Stromal cell of bone marrow (primary cell): ENCODE results near the gene FILIP1.

Source experiments
- DNase-seq: peaks from one replicate; pipeline ENCODE4 v3.0.0-alpha.2; 2012; ENCODE audit warnings: low read depth

FILIP1 gene

GRCh38 chr6:75381877-75382633 lies 111.5 kb downstream of the FILIP1 start:
- no peak for DNase-seq

GRCh38 chr6:75379536-75379935 lies 114.1 kb downstream of the FILIP1 start:
- DNase-seq = no peak

GRCh38 chr6:75378101-75378500 lies 115.5 kb downstream of the FILIP1 start:
- no peak for DNase-seq

- DNase-seq = no peak
These were observed 116.2 kb downstream of the FILIP1 start for GRCh38 chr6:75377386-75377785.

- no peak for DNase-seq
These were observed 117.1 kb downstream of the FILIP1 start for GRCh38 chr6:75376347-75377024.

- DNase-seq = no peak
These were observed 118.6 kb downstream of the FILIP1 start for GRCh38 chr6:75374961-75375400.

GRCh38 chr6:75372884-75373283 lies 120.7 kb downstream of the FILIP1 start:
- no peak for DNase-seq

GRCh38 chr6:75370011-75370410 lies 123.6 kb downstream of the FILIP1 start:
- no peak for DNase-seq

- DNase-seq = no peak
These were observed 124.7 kb downstream of the FILIP1 start for GRCh38 chr6:75368864-75369402.

GRCh38 chr6:75368151-75368779 lies 125.3 kb downstream of the FILIP1 start:
- DNase-seq = no peak

- DNase-seq = no peak
These were observed 130.3 kb downstream of the FILIP1 start for GRCh38 chr6:75363304-75363703.

GRCh38 chr6:75353644-75354043 lies 140.0 kb downstream of the FILIP1 start:
- no peak for DNase-seq

GRCh38 chr6:75351570-75351969 lies 142.0 kb downstream of the FILIP1 start:
- DNase-seq = no peak

GRCh38 chr6:75350808-75351207 lies 142.8 kb downstream of the FILIP1 start:
- no peak for DNase-seq

- DNase-seq = no peak
These were observed 143.4 kb downstream of the FILIP1 start for GRCh38 chr6:75350156-75350555.

- DNase-seq = no peak
These were observed 144.2 kb downstream of the FILIP1 start for GRCh38 chr6:75349262-75349984.

- no peak for DNase-seq
These were observed 144.7 kb downstream of the FILIP1 start for GRCh38 chr6:75348882-75349261.

- no peak for DNase-seq
These were observed 145.5 kb downstream of the FILIP1 start for GRCh38 chr6:75347898-75348610.

- DNase-seq = no peak
These were observed 148.2 kb downstream of the FILIP1 start for GRCh38 chr6:75345413-75345812.

GRCh38 chr6:75344455-75344854 lies 149.1 kb downstream of the FILIP1 start:
- no peak for DNase-seq

GRCh38 chr6:75344021-75344420 lies 149.6 kb downstream of the FILIP1 start:
- no peak for DNase-seq
